Esophagus muscularis mucosa (tissue), 4 donors: ENCODE measurements around the gene ZRANB3. TPM values are rescaled to one million over a fixed set of nuclear protein-coding genes. Genes with fewer than 3 reads are reported as not detected.

ENCODE experiments used
- DNase-seq: peaks from one replicate; pipeline ENCODE4 v3.0.0-alpha.2; 2017; ENCODE audit errors: extremely low spot score
- H3K27ac ChIP-seq, 4 donors: fragments of 200-600 bp; sonication (generic); replicated peaks in 1 of 4; 1 replicate in 3 of 4; 2 replicates in 1 of 4; pipeline ENCODE4 v1.5.1; 2016 to 2019; ENCODE audit warnings: mild to moderate bottlenecking in 1 of 4
- H3K27me3 ChIP-seq, 4 donors: fragments of 200-600 bp; sonication (generic); one replicate each; pipeline versions ENCODE4 v1.5.1 to v1.6.0; 2016 to 2019
- H3K36me3 ChIP-seq, 4 donors: fragments of 200-600 bp; sonication (generic); one replicate each; pipeline ENCODE4 v1.5.1; 2016 to 2019
- H3K4me1 ChIP-seq, 4 donors: fragments of 200-600 bp; sonication (generic); one replicate each; pipeline ENCODE4 v1.5.1; 2016 to 2019
- H3K4me3 ChIP-seq, 4 donors: fragments of 200-600 bp; sonication (generic); 1 replicate in 2 of 4; 2 replicates in 2 of 4; pipeline ENCODE4 v1.5.1; 2016 to 2019; ENCODE audit warnings: mild to moderate bottlenecking in 4 of 4, moderate library complexity in 1 of 4
- H3K9me3 ChIP-seq, 4 donors: fragments of 200-600 bp; sonication (generic); 1 replicate in 3 of 4; 2 replicates in 1 of 4; pipeline ENCODE4 v1.5.1; 2016 to 2019
- EP300 ChIP-seq: sonication (generic); formaldehyde crosslinking; IDR thresholded peaks from one replicate; pipeline ENCODE4 v1.6.1; 2017; ENCODE audit warnings: antibody characterized with exemption
- POLR2A ChIP-seq: fragments of 450-650 bp; IDR thresholded peaks from one replicate; pipeline ENCODE4 v1.6.1; 2017; ENCODE audit warnings: antibody characterized with exemption, moderate library complexity, mild to moderate bottlenecking, low read depth
- POLR2AphosphoS5 ChIP-seq, 2 donors: sonication (generic); formaldehyde crosslinking; IDR thresholded peaks; one replicate each; pipeline ENCODE4 v1.6.1; 2017; ENCODE audit warnings: antibody characterized with exemption in 2 of 2
- WGBS: methylation state at CpG from one replicate; pipeline ENCODE4 v1.1.5; 2018; 5-methylcytosine and 5-hydroxymethylcytosine counted together
- intact Hi-C: fragments of 100-400 bp; cut with DNase I; formaldehyde crosslinking; loops from one replicate; pipeline ENCODE4 v1.15.1; 2023
- total RNA-seq, 4 donors: library from RNA; depleted of rRNA; stranded (reverse); fragments of >200 nt; gene quantifications; one replicate each; pipeline versions ENCODE4 v1.1.0 to v1.2.1, GENCODE V29; 2016
- TF ChIP-seq, protein P1 (sequence below), 3 experiments: fragments of 200-600 bp in 2 of 3; fragments of 450-650 bp in 1 of 3; sonication (generic) in 2 of 3; IDR thresholded peaks; one replicate each; pipeline ENCODE4 v1.5.1; 2017 to 2019; ENCODE audit warnings: antibody characterized with exemption in 3 of 3, mild to moderate bottlenecking in 2 of 3, moderate library complexity in 1 of 3

Gene ZRANB3
- total RNA-seq, 4 donors from 2014 or later = 1.8 to 4.6 (median 2.9) TPM

GRCh38 chr2:135163901-135164300 is 367.1 kb downstream of the ZRANB3 start:
- DNase-seq = no peak
- intact Hi-C loops = no loop called here
- no peak overlapping the region for H3K27ac ChIP-seq
- no peak overlapping the region for H3K4me3 ChIP-seq
- H3K27me3 ChIP-seq = no peaks in the 10 kb centered on the region
- H3K4me1 ChIP-seq = no peaks in the 10 kb centered on the region
- no peaks in the 10 kb centered on the region for H3K9me3 ChIP-seq
- TF ChIP-seq POLR2A = no peak
- no peak for TF ChIP-seq EP300
- no peak for TF ChIP-seq POLR2AphosphoS5 (IDR thresholded peaks at IDR 0.05)
- TF ChIP-seq, protein P1, sequence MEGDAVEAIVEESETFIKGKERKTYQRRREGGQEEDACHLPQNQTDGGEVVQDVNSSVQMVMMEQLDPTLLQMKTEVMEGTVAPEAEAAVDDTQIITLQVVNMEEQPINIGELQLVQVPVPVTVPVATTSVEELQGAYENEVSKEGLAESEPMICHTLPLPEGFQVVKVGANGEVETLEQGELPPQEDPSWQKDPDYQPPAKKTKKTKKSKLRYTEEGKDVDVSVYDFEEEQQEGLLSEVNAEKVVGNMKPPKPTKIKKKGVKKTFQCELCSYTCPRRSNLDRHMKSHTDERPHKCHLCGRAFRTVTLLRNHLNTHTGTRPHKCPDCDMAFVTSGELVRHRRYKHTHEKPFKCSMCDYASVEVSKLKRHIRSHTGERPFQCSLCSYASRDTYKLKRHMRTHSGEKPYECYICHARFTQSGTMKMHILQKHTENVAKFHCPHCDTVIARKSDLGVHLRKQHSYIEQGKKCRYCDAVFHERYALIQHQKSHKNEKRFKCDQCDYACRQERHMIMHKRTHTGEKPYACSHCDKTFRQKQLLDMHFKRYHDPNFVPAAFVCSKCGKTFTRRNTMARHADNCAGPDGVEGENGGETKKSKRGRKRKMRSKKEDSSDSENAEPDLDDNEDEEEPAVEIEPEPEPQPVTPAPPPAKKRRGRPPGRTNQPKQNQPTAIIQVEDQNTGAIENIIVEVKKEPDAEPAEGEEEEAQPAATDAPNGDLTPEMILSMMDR (IDR thresholded peaks at IDR 0.05) = no peak
- 95% methylated on average over 5 of the region's 5 CpGs for WGBS
- peaks cover 11 to 85% (median 64%) of the 10 kb centered on the region in 4 donors for H3K36me3 ChIP-seq

- 65% methylated on average over 2 of the region's 2 CpGs for WGBS
- H3K36me3 ChIP-seq = peaks cover 5 to 85% (median 62%) of the 10 kb centered on the region in 4 donors
- TF ChIP-seq POLR2A (no peak), POLR2AphosphoS5 (IDR thresholded peaks at IDR 0.05) (no peak), EP300 (no peak)
- TF ChIP-seq, protein P1 (IDR thresholded peaks at IDR 0.05) = no peak
These were observed 367.7 kb downstream of the ZRANB3 start for GRCh38 chr2:135163306-135163705.

GRCh38 chr2:135162786-135163185 is 368.2 kb downstream of the ZRANB3 start:
- no peaks in the 10 kb centered on the region for H3K4me1 ChIP-seq
- DNase-seq = no peak
- 68% methylated on average over 4 of the region's 4 CpGs for WGBS
- no peak overlapping the region for H3K4me3 ChIP-seq
- intact Hi-C loops = no loop called here
- no peaks in the 10 kb centered on the region for H3K9me3 ChIP-seq
- TF ChIP-seq, protein P1 (IDR thresholded peaks at IDR 0.05) = no peak
- TF ChIP-seq EP300 = no peak
- no peak for TF ChIP-seq POLR2AphosphoS5 (IDR thresholded peaks at IDR 0.05)
- no peak for TF ChIP-seq POLR2A
- H3K36me3 ChIP-seq = peaks cover under 1 to 85% (median 63%) of the 10 kb centered on the region in 4 donors
- no peaks in the 10 kb centered on the region for H3K27me3 ChIP-seq
- no peak overlapping the region for H3K27ac ChIP-seq

More at GRCh38 chr2:135163306-135163705, 367.7 kb downstream of the ZRANB3 start:
- Histone ChIP-seq H3K4me3 (no peak overlapping the region), H3K27me3 (no peaks in the 10 kb centered on the region), H3K27ac (no peak overlapping the region), H3K9me3 (no peaks in the 10 kb centered on the region), H3K4me1 (no peaks in the 10 kb centered on the region)
- DNase-seq = no peak
- intact Hi-C loops = no loop called here

- no peak for TF ChIP-seq POLR2A
- no peak for TF ChIP-seq EP300
- TF ChIP-seq, protein P1 (IDR thresholded peaks at IDR 0.05) = no peak
- TF ChIP-seq POLR2AphosphoS5 (IDR thresholded peaks at IDR 0.05) = no peak
- DNase-seq = no peak
- 91% methylated on average over 5 of the region's 5 CpGs for WGBS
- Histone ChIP-seq H3K27me3 (no peaks in the 10 kb centered on the region), H3K9me3 (no peaks in the 10 kb centered on the region), H3K27ac (no peak overlapping the region), H3K36me3 (peaks cover 0 to 85% (median 64%) of the 10 kb centered on the region in 4 donors), H3K4me3 (no peak overlapping the region), H3K4me1 (no peaks in the 10 kb centered on the region)
- intact Hi-C loops = no loop called here
These were observed 368.6 kb downstream of the ZRANB3 start for GRCh38 chr2:135162377-135162776.

DNA sequence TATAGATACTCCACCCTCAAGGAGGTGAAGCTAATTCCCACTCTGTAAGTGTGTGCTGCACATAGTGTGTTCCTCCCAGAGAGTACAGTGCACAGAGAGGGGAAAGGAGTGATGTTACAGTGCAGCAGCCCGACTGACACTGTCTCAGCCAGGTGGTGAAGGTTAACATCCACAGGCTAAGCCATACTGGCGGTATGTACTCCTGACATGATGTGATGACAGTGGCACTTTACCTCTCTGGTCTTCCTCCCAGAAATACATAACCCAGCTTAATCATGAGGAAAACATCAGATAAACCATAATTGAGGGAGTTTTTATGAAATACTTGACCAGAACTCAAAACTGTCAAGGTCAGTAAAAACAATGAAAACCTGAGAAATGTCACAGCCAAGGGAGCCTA is 371.8 kb downstream of the ZRANB3 start:
- no peaks in the 10 kb centered on the region for H3K9me3 ChIP-seq
- no peak overlapping the region for H3K27ac ChIP-seq
- no peaks in the 10 kb centered on the region for H3K27me3 ChIP-seq
- H3K4me1 ChIP-seq = no peaks in the 10 kb centered on the region
- no peak for DNase-seq
- H3K36me3 ChIP-seq = peaks cover 7 to 84% (median 66%) of the 10 kb centered on the region in 4 donors
- no peak overlapping the region for H3K4me3 ChIP-seq
- 100% methylated on average over 2 of the region's 2 CpGs for WGBS
- no peak for TF ChIP-seq EP300
- TF ChIP-seq, protein P1 (IDR thresholded peaks at IDR 0.05) = no peak
- no peak for TF ChIP-seq POLR2A
- no peak for TF ChIP-seq POLR2AphosphoS5 (IDR thresholded peaks at IDR 0.05)
- intact Hi-C loops = no loop called here
